ENCODE results near the gene ADCY4.
"Not testable (repeated sequence)": the region's sequence is repeated elsewhere in the genome, so short reads cannot be mapped to it uniquely, and the experiment has no call there.

The ADCY4 gene

GRCh38 chr14:24376448-24377070, 41.7 kb upstream of the ADCY4 start:
- no peak overlapping the region for H3K4me3 ChIP-seq (replicated peaks; ENCODE audit: insufficient read depth, low read length)
- DNase-seq (ENCODE audit: low read depth in 1 of 2, low spot score in 1 of 2), result no peak

GRCh38 chr14:24372701-24373416, 38.0 kb upstream of the ADCY4 start:
- Histone ChIP-seq H3K4me3 (replicated peaks; ENCODE audit: insufficient read depth, low read length) (no peak overlapping the region), H3K27me3 (ENCODE audit: insufficient read depth, poor library complexity, severe bottlenecking) (peaks cover 13% of the 10 kb centered on the region), H3K27ac (replicated peaks) (no peak overlapping the region)
- no peak for DNase-seq (ENCODE audit: low read depth in 1 of 2, low spot score in 1 of 2)
- TF ChIP-seq POLR2AphosphoS5 (IDR thresholded peaks at IDR 0.05; ENCODE audit: low read depth) (no peak), CTCF (IDR thresholded peaks at IDR 0.05; ENCODE audit: insufficient read depth, low read length) (no peak), GABPA (IDR thresholded peaks at IDR 0.05; ENCODE audit: low read depth) (no peak), REST (IDR thresholded peaks at IDR 0.05; ENCODE audit: insufficient replicate concordance, low read depth) (no peak), SPI1 (IDR thresholded peaks at IDR 0.05; ENCODE audit: borderline replicate concordance, low read depth) (no peak)

More at GRCh38 chr14:24376448-24377070, 41.7 kb upstream of the ADCY4 start:
- Histone ChIP-seq H3K27me3 (ENCODE audit: insufficient read depth, poor library complexity, severe bottlenecking) (no peaks in the 10 kb centered on the region), H3K27ac (replicated peaks) (no peak overlapping the region)
- TF ChIP-seq REST (IDR thresholded peaks at IDR 0.05; ENCODE audit: insufficient replicate concordance, low read depth), result no peak
- no peak for TF ChIP-seq CTCF (IDR thresholded peaks at IDR 0.05; ENCODE audit: insufficient read depth, low read length)
- no peak for TF ChIP-seq SPI1 (IDR thresholded peaks at IDR 0.05; ENCODE audit: borderline replicate concordance, low read depth)

GRCh38 chr14:24371605-24372004, 36.7 kb upstream of the ADCY4 start:
- not testable (repeated sequence) for H3K4me3 ChIP-seq (replicated peaks; ENCODE audit: insufficient read depth, low read length); DNase-seq (ENCODE audit: low read depth in 1 of 2, low spot score in 1 of 2); H3K27ac ChIP-seq (replicated peaks)
- H3K27me3 ChIP-seq (ENCODE audit: insufficient read depth, poor library complexity, severe bottlenecking), result peaks cover 24% of the 10 kb centered on the region

GRCh38 chr14:24370748-24371147, 35.9 kb upstream of the ADCY4 start:
- DNase-seq (ENCODE audit: low read depth in 1 of 2, low spot score in 1 of 2), result no peak
- Histone ChIP-seq H3K27me3 (ENCODE audit: insufficient read depth, poor library complexity, severe bottlenecking) (peaks cover 30% of the 10 kb centered on the region), H3K27ac (replicated peaks) (no peak overlapping the region), H3K4me3 (replicated peaks; ENCODE audit: insufficient read depth, low read length) (no peak overlapping the region)
- TF ChIP-seq CTCF (IDR thresholded peaks at IDR 0.05; ENCODE audit: insufficient read depth, low read length) (no peak), REST (IDR thresholded peaks at IDR 0.05; ENCODE audit: insufficient replicate concordance, low read depth) (no peak), SPI1 (IDR thresholded peaks at IDR 0.05; ENCODE audit: borderline replicate concordance, low read depth) (no peak), POLR2AphosphoS5 (IDR thresholded peaks at IDR 0.05; ENCODE audit: low read depth) (no peak), GABPA (IDR thresholded peaks at IDR 0.05; ENCODE audit: low read depth) (no peak)

Measured in HL-60 (cell line).